HepG2 (cell line): ENCODE measurements around the gene CFAP210. TPM values are rescaled to one million over a fixed set of nuclear protein-coding genes. Genes with fewer than 3 reads are reported as not detected.

ENCODE experiments used
- AGO2 ChIP-seq: fragments of 200-400 bp; formaldehyde crosslinking; optimal IDR thresholded peaks from 2 replicates; pipeline ENCODE3; 2017; ENCODE audit warnings: mild to moderate bottlenecking, low read depth, low read length, moderate library complexity
- ELF4 ChIP-seq: sonication (generic); formaldehyde crosslinking; IDR thresholded peaks from 2 replicates; pipeline ENCODE4 v1.5.0; 2020; ENCODE audit warnings: missing genetic modification reagents, mild to moderate bottlenecking, moderate library complexity, borderline replicate concordance
- EP300 ChIP-seq, 3 experiments: sonication (generic) in 1 of 3; formaldehyde crosslinking in 1 of 3; IDR thresholded peaks; 2 replicates each; pipeline versions ENCODE4 v1.5.1 to v1.6.1; 2011 to 2020; ENCODE audit warnings: low read depth in 2 of 3, low read length in 2 of 3, borderline replicate concordance in 1 of 3, improper control_type of control experiment in 1 of 3, mild to moderate bottlenecking in 1 of 3, missing genetic modification reagents in 1 of 3, moderate library complexity in 1 of 3
- FIP1L1 ChIP-seq: fragments of 200-400 bp; formaldehyde crosslinking; IDR thresholded peaks from 2 replicates; pipeline ENCODE4 v1.6.1; 2018; ENCODE audit warnings: low read depth, mild to moderate bottlenecking, low read length, moderate library complexity, borderline replicate concordance; ENCODE audit not compliant: insufficient read depth
- FOXA1 ChIP-seq, 2 experiments: fragments of 450-650 bp in 1 of 2; sonication (generic) in 1 of 2; formaldehyde crosslinking in 1 of 2; IDR thresholded peaks; 2 replicates each; pipeline versions ENCODE4 v1.4.0 to v1.6.1; 2016 to 2020; ENCODE audit warnings: missing genetic modification reagents in 1 of 2
- KDM3A ChIP-seq: IDR thresholded peaks from 2 replicates; pipeline ENCODE4 v1.6.1; 2018; ENCODE audit warnings: low read depth, missing compliant biosample characterization
- PHF21A ChIP-seq: sonication (generic); formaldehyde crosslinking; IDR thresholded peaks from 2 replicates; pipeline ENCODE4 v1.5.0; 2020; ENCODE audit warnings: mild to moderate bottlenecking, missing genetic modification reagents
- SETDB1 ChIP-seq: sonication (generic); formaldehyde crosslinking; IDR thresholded peaks from 2 replicates; pipeline ENCODE4 v1.5.1; 2020; ENCODE audit warnings: missing genetic modification reagents, mild to moderate bottlenecking, borderline replicate concordance
- SRY ChIP-seq: sonication (generic); formaldehyde crosslinking; IDR thresholded peaks from 2 replicates; pipeline ENCODE4 v1.8.0; 2022; ENCODE audit warnings: mild to moderate bottlenecking, missing genetic modification reagents
- TCF12 ChIP-seq, 2 experiments: fragments of 450-650 bp in 1 of 2; sonication (generic) in 1 of 2; formaldehyde crosslinking in 1 of 2; IDR thresholded peaks; 2 replicates each; pipeline versions ENCODE4 v1.6.1 to v1.8.0; 2017 to 2022; ENCODE audit warnings: antibody characterized with exemption in 1 of 2, mild to moderate bottlenecking in 1 of 2, missing genetic modification reagents in 1 of 2, moderate library complexity in 1 of 2
- TOE1 ChIP-seq: sonication (generic); formaldehyde crosslinking; IDR thresholded peaks from 2 replicates; pipeline ENCODE4 v1.4.0; 2020; ENCODE audit warnings: mild to moderate bottlenecking, missing genetic modification reagents
- ZBTB44 ChIP-seq: sonication (generic); formaldehyde crosslinking; IDR thresholded peaks from 2 replicates; pipeline ENCODE4 v1.4.0; 2020; ENCODE audit warnings: missing genetic modification reagents
- ZFX ChIP-seq: sonication (generic); formaldehyde crosslinking; IDR thresholded peaks from 2 replicates; pipeline ENCODE4 v1.4.0; 2020; ENCODE audit warnings: mild to moderate bottlenecking, low read depth, missing genetic modification reagents, moderate library complexity
- ZNF230 ChIP-seq: sonication (generic); formaldehyde crosslinking; IDR thresholded peaks from 2 replicates; pipeline ENCODE4 v1.4.0; 2020; ENCODE audit warnings: mild to moderate bottlenecking, missing genetic modification reagents
- ZNF484 ChIP-seq: sonication (generic); formaldehyde crosslinking; IDR thresholded peaks from 2 replicates; pipeline ENCODE4 v1.5.1; 2020; ENCODE audit warnings: mild to moderate bottlenecking, low read depth, missing genetic modification reagents, borderline replicate concordance
- ZNF501 ChIP-seq: sonication (generic); formaldehyde crosslinking; IDR thresholded peaks from 2 replicates; pipeline ENCODE4 v1.5.1; 2020; ENCODE audit warnings: mild to moderate bottlenecking, moderate library complexity, missing genetic modification reagents
- ZNF572 ChIP-seq: sonication (generic); formaldehyde crosslinking; IDR thresholded peaks from 2 replicates; pipeline ENCODE4 v1.5.1; 2020; ENCODE audit warnings: mild to moderate bottlenecking, missing genetic modification reagents
- ZNF687 ChIP-seq: sonication (generic); formaldehyde crosslinking; IDR thresholded peaks from 2 replicates; pipeline ENCODE4 v1.5.1; 2020; ENCODE audit warnings: mild to moderate bottlenecking, missing genetic modification reagents, moderate library complexity
- ZZZ3 ChIP-seq: sonication (generic); formaldehyde crosslinking; IDR thresholded peaks from 2 replicates; pipeline ENCODE4 v1.4.0; 2020; ENCODE audit warnings: missing genetic modification reagents, mild to moderate bottlenecking, borderline replicate concordance
- polyA plus RNA-seq, 8 experiments: library from polyadenylated mRNA; depleted of rRNA in 3 of 8; stranded (reverse) in 7 of 8; unstranded in 1 of 8; fragments of >200 nt; fragmentation: Illumina TruSeq in 4 of 8; extraction: Trizol in 4 of 8; gene quantifications; 2 replicates each; pipeline versions ENCODE4 v1.2.1 to v1.2.3, GENCODE V29; 2011 to 2016; ENCODE audit warnings: low read depth in 4 of 8, missing spikeins in 1 of 8, mixed read lengths in 1 of 8; ENCODE audit not compliant: insufficient read depth in 1 of 8
- total RNA-seq, 5 experiments: library from RNA; depleted of rRNA; stranded (reverse); fragments of >200 nt; fragmentation: Illumina TruSeq; extraction: Trizol; gene quantifications; 2 replicates each; pipeline ENCODE4 v1.2.3, GENCODE V29; 2016; ENCODE audit warnings: low read depth in 1 of 5
- TF ChIP-seq, protein P1 (sequence below): sonication (generic); formaldehyde crosslinking; IDR thresholded peaks from 2 replicates; pipeline ENCODE4 v1.5.0; 2020; ENCODE audit warnings: missing genetic modification reagents

CFAP210 gene
- total and polyA plus RNA-seq, 2 of the 13 experiments (the other 11 are each of a cell fraction or from before 2014, with no cell fraction given) = 0.18 TPM; not detected in 1

- TF ChIP-seq ZNF687 (CRISPR knock-in tag) = peak; percentile 84
- peak in 1 of 2 experiments; percentile 64; a peak in 2 of 4 replicates for TF ChIP-seq EP300 (IDR thresholded peaks at IDR 0.05; ENCODE audit: low read depth in 2 of 2, low read length in 2 of 2)
- peak; percentile 72 for TF ChIP-seq EP300 (CRISPR knock-in tag; IDR thresholded peaks at IDR 0.05; ENCODE audit: borderline replicate concordance)
- TF ChIP-seq FOXA1 (IDR thresholded peaks at IDR 0.05) = 0 out of 2 replicates have a peak, but pooled peaks have one; percentile 48
- TF ChIP-seq FOXA1 (CRISPR knock-in tag; IDR thresholded peaks at IDR 0.05) = peak; percentile 90
- no peak for TF ChIP-seq KDM3A (CRISPR knock-in tag)
- no peak for TF ChIP-seq ZZZ3 (CRISPR knock-in tag)
- no peak for TF ChIP-seq SRY (CRISPR knock-in tag)
- TF ChIP-seq PHF21A (CRISPR knock-in tag) = 0 out of 2 replicates have a peak, but pooled peaks have one; percentile 19
- no peak for TF ChIP-seq SETDB1 (CRISPR knock-in tag)
- no peak for TF ChIP-seq ZNF230 (CRISPR knock-in tag)
- TF ChIP-seq, protein P1, sequence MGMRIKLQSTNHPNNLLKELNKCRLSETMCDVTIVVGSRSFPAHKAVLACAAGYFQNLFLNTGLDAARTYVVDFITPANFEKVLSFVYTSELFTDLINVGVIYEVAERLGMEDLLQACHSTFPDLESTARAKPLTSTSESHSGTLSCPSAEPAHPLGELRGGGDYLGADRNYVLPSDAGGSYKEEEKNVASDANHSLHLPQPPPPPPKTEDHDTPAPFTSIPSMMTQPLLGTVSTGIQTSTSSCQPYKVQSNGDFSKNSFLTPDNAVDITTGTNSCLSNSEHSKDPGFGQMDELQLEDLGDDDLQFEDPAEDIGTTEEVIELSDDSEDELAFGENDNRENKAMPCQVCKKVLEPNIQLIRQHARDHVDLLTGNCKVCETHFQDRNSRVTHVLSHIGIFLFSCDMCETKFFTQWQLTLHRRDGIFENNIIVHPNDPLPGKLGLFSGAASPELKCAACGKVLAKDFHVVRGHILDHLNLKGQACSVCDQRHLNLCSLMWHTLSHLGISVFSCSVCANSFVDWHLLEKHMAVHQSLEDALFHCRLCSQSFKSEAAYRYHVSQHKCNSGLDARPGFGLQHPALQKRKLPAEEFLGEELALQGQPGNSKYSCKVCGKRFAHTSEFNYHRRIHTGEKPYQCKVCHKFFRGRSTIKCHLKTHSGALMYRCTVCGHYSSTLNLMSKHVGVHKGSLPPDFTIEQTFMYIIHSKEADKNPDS (CRISPR knock-in tag) = no peak
- peak; percentile 35; the same call in 1 of the 2 replicates for TF ChIP-seq ZNF501 (CRISPR knock-in tag)
- TF ChIP-seq ZNF484 (CRISPR knock-in tag) = no peak
- no peak; the same call in 1 of the 2 replicates for TF ChIP-seq ZFX (CRISPR knock-in tag)
- no peak for TF ChIP-seq AGO2
- TF ChIP-seq TCF12 (IDR thresholded peaks at IDR 0.05) = no peak
- TF ChIP-seq TCF12 (CRISPR knock-in tag; IDR thresholded peaks at IDR 0.05) = no peak
- TF ChIP-seq ZNF572 (CRISPR knock-in tag) = no peak
- TF ChIP-seq ZBTB44 (CRISPR knock-in tag) = no peak
- no peak for TF ChIP-seq ELF4 (CRISPR knock-in tag)
- no peak for TF ChIP-seq TOE1 (CRISPR knock-in tag)
- no peak for TF ChIP-seq FIP1L1
These were observed 22.9 kb upstream of the CFAP210 start (continued) for GRCh38 chr2:169716938-169717690.
